ENCODE results near the gene EXO1.
"Not testable (repeated sequence)": the region's sequence is repeated elsewhere in the genome, so short reads cannot be mapped to it uniquely, and the experiment has no call there.

The EXO1 gene

DNA sequence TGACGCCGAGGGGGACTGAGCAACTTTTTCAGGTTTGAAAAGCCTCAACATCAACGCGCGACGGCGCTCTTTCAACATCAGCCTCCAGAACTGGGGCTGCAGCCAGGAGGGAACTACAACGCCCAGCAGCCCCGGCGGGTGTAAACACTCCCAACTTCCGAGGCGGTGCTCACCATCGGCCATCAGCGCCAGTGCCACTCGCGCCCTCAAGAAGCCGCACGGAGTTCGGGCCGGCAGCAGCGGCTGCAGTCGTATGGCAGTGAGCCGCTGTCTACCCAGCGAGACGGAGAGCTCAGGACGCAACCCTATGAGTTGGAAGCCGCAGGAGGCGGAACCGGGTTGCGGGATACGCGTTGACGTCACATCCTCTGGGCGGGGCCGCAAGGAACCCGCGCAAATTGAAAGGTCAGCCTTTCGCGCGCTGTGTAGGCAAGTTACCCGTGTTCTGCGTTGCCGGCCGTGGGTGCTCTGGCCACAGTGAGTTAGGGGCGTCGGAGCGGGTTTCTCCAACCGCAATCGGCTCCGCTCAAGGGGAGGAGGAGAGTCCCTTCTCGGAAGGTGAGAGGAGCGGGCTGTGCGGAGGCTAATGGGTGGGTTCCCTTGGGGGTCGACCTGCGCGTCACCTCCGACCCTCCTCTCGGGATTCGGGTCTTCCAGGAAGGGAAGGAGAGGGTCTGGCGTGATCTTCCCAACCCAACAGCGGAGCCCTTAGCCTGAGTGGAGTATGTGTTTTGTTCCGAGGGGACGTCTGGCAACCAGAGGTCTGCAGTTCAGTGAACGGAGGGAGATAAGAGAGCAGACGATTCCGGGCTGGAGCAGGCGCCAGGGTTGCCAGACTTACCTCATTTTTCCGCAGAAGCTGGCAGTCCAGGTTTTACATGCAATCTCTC, at the start of gene EXO1:
Gene EXO1 (plus strand): TSS at position 409 of the 890 bp plus-strand sequence. CDS start 2,222 bp downstream, outside the sequence.
- peak within 1 kb of the TSS; percentile 98 for H3K4me3 ChIP-seq (ENCODE audit: low read depth, low read length)

DNA sequence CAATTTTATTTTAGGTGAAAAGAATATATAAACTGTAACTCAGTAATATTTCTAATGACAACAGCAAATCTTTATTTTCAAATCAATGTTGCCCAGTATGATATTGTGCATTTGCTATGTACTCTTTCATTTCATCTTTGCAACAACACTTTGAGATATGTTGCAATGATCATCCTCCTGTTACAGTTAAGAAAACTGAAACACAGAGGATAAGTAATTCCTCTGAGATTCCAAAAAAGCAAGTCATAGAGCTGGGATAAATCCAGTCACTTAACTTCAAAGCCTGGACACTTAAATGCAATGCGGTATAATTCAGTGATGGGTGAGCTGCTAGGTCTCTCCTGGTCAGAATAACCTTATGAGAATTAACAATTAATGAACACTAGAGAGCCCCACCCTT, 48.6 kb upstream of the EXO1 start:
- H3K4me3 ChIP-seq (ENCODE audit: low read depth, low read length): no peak overlapping the region

DNA sequence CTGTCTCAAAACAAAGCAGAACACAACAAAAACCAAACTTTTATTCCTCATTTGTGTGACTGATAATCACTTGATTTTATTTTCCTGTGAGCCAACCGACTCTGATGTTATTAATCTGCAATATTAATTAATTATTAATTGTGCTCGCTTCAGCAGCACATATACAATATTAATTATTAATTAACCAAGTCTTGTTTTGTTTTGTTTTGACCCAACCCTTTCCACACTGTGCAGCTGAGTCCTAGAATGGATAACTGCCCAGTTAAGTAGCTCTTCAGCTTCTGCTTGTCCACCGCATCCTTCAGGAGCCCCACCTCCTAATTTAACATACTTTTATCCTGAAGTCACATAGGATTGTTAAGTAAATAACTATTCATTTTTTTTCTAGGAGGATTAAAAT, 47.4 kb upstream of the EXO1 start:
- H3K4me3 ChIP-seq (ENCODE audit: low read depth, low read length): no peak overlapping the region

DNA sequence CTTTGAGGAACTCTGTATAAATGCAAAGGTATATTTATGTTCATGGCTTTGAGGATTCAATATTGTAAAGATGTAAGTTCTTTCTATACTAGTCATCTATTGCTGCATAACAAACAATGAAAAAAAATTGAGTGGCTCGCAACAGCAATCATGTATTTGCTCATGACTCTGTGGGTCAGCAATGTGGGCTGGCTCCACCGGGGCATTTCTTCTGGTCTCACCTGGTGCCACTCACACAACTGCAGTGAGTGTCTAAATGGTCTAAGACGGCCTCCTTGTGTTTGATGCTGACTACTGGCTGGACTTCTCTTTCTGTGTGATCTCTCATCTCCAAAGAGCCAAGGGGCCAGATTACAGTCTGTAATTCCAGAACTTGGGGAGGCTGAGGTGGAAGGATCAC, 45.1 kb upstream of the EXO1 start:
- no peak overlapping the region for H3K4me3 ChIP-seq (ENCODE audit: low read depth, low read length)

DNA sequence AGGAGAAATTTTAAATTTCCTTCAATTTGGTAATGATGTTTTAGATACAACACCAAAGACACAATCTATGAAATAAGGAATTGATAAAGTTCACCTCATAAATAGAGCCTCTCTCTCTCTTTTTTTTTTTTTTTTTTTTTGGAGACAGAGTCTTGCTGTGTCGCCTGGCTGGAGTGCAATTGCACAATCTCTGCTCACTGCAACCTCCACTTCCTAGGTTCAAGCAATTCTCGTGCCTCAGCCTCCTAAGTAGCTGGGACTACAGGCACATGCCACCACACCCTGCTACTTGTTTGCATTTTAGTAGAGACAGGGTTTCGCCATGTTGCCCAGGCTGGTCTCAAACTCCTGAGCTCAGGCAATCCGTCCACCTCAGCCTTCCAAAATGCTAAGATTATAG, 43.3 kb upstream of the EXO1 start:
- H3K4me3 ChIP-seq (ENCODE audit: low read depth, low read length): not testable (repeated sequence)

DNA sequence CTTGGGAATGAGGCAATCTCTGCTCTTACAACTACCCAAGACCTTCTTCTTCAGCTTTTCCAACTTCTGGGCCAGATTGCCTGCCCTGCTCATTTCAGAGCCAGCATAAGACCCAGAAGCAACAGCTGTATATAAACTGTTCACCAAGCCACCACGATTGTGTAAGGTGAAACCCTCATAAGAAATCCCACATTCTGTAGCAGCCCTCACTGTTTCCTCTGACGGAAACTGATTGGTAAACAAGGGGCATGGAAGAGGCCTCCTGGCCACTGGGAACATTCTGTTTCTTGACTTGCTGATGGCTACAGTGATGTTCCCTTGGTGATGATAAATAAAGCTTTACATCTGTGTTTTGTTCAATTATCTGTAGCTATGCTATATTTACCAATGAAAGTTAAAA, 39.7 kb upstream of the EXO1 start:
- no peak overlapping the region for H3K4me3 ChIP-seq (ENCODE audit: low read depth, low read length)

DNA sequence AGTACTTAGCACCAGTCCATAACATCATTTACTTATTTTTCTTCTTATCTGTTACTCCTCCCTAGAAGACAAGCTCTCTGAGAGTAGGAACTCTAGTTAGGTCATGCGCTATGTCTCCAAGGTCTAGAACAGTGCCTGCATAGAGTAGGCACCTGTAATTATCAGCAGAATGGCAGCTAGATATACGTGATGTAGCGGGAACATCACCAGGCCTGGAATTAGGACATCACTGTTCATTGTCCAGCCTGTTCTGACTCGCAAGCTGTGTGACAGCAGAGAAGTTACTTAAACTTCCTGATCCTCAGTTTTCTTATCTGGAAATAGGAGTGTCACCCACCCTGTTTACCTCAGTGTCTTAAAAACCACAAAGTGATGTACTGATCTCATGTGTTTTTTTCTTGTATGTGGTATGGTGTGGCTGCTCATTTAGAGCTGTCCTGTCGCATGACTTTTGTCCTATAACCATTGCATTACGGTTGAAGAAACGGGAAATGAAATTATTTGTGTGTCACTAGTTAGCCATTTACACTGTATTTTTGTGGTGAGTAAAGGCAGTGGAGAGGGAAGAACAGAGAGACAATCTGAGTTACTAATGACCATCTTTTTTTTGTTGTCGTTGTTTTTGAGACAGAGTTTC, 37.1 kb upstream of the EXO1 start:
- no peak overlapping the region for H3K4me3 ChIP-seq (ENCODE audit: low read depth, low read length)

DNA sequence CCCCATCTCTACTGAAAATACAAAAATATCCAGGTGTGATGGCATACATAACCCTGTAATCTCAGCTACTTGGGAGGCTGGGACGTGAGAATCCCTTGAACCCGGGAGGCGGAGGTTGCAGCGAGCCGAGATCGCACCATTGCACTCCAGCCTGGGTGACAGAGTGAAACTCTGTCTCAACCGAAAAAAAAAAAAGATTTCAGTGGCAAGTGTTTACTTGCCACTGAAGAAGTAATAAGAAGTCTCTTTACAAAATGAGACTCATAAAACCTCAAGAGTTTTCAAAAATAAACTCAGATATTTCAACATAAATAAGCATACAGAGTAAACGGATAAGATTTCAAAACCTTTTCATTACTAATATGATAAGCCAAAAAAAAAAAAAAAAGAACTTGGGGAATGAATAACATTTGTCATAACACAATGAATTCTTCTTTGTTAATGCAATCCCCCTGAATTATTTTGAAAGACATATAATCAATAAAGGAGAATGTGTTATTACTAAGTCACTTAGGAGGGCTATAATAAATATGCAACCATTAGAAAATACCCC, 34.2 kb upstream of the EXO1 start:
- no peak overlapping the region for H3K4me3 ChIP-seq (ENCODE audit: low read depth, low read length)

DNA sequence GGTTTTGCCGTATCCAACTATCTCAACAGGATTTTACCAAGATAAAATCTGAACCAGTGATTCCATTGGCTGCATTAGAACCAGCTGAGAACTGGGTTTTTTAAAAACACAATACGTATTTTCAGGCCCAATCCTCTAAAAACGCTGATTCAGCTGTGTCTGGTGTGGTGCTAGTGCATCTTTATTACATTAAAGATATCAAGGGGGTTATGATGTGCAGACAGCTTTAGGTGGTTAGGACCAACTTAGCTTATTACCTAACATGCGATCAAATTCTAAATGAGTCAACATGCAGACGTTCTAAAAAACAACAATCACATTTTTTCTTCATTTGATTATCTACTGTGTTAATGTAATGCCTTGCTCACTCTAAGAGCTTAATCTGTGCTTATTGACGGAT, 32.0 kb upstream of the EXO1 start:
- H3K4me3 ChIP-seq (ENCODE audit: low read depth, low read length): no peak overlapping the region

DNA sequence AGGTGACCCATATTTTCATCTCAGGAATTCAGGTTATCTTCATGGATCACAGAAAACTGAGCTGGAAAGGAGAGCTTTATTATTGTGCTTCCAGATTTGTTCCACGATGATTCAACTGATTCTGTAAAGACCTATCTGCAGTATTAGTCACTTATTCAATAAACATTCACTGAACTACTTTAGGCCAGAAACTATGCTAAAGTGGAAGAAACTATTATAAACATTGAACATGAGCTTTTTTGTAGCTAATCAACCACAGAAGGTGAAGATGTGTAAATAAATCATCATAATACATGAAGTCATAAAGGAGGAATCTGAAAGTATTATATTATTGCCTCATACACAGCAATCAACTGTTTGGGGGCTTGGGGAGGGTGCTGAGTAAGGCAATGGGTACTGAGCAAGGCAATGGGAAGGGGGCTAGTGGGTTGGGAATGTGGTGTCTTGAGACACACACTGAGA, 30.6 kb upstream of the EXO1 start:
- no peak overlapping the region for H3K4me3 ChIP-seq (ENCODE audit: low read depth, low read length)

DNA sequence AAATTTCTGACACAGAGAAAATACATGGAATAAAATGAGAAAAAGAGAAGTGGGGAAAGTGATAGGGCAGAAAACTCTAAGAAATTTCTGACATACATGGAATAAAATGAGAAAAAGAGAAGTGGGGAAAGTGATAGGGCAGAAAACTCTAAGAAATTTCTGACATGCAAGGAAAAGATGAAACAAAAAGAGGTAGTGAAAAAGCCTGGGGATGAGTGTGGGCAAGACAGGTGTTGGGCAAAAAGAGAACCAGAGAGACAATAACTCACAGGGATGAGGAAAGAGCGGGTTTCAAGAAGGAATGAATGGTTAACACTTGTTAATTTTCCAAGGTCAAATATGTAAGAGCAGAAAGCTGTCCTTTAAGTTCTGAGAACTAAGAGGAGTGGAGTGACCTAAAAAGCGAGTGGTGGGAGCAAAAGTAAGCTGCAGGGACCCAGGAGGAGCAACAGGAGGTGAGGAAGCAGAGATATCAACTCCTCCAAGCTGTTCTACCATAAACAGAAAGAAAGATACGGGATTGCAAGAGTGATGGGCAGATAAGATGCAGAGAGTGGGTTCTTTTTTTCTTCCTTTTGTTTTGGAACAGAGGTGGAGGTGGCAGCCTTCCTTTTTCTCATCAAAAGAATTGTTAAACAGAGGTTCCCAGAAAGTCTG, 29.9 kb upstream of the EXO1 start:
- no peak overlapping the region for H3K4me3 ChIP-seq (ENCODE audit: low read depth, low read length)

DNA sequence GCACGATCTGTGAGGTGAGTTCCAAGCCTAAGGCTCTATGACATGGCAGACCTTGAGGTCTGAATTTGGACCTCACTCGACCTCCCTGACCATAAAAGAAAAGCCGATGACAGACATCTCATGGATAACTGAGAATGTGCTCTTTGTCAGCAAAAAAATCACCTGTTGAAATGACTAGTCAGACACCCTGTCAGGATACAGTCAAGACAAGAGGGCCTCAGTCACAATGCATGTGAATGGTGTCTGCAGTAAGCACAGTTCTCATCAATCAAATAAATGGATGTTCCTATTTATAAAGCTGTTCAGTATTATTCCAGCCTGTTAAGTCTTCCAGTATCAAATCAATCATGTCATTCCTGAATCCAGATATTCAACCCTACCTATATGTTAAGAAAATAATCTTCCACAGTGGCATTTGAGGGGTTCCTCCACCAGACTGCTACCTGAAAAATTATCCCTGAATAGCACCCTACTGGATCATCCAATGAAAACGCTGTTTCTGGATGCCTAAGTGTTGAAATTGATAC, 28.6 kb upstream of the EXO1 start:
- no peak overlapping the region for H3K4me3 ChIP-seq (ENCODE audit: low read depth, low read length)

DNA sequence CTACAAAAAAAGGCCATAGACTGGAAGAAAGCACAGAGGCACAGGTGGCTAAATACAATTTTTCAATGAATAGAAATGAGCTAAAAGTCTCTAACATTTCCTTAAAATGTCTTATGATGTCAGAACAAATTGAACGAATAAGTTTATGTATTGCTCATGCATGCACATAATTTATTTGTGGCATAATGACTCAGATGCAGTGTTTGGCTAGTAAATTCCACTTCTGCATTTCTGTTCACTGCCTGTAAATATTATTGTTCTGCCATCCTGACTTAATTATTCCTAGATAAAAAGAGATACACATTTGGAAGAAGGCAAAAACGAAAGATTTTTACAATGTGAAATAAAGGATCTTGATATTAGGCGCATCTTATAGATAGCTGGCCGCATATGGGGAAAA, 26.6 kb upstream of the EXO1 start:
- H3K4me3 ChIP-seq (ENCODE audit: low read depth, low read length): no peak overlapping the region

DNA sequence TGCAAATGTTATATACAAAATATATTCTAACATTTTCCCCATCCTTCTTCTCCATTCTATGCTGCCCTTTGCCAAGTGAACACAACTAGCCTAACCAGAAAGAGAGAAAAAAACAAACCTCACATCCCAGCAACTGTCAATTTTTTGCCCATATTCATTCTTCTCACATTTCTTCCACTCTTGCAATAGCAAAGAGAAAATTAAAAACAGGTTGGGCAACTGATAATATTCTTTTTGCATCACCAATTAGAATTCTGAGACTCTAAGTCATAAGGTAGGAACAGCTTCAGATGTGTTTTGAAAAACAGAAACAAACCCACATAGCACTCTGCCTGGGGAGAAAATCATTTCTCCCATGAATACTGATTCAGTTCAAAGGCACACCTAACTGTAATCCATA, 25.2 kb upstream of the EXO1 start:
- H3K4me3 ChIP-seq (ENCODE audit: low read depth, low read length): no peak overlapping the region

DNA sequence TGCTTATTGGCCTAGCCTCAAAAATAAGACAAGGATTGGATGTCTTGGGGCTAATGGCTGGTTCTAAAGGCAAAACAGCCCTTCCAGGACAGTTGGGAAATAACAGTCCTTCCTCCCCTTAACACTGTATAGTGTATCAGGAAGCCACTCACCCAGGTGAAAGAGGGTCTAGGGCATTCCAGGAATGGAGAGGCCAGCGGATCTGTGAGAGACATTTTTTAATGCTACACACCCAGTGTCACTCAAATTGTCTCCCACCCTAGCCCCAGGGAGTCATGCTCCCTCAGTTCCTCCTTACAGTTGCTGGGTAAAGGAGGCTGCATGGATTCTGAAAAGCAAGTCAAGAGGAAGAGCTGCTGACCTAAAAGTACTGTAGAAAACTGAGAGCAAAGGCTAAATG, 24.1 kb upstream of the EXO1 start:
- no peak overlapping the region for H3K4me3 ChIP-seq (ENCODE audit: low read depth, low read length)

DNA sequence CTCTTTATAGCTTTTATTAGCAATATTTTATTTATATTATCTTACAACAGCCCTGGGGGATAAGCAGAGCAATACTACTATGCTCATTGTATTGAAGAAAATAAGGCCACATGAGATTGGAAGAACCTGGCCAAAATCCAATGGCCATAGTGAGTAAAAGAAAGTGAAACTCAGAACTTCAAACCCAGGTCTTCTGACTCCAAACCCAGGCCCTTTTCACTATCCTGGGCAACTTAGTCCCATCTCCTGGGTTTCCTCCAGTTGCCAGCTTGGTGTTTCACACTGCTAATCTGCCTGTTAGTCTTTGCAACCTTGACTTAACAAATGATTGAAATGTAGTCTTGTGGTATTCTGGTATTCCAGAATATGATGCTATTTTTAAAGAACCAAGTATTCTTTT, 22.4 kb upstream of the EXO1 start:
- H3K4me3 ChIP-seq (ENCODE audit: low read depth, low read length): no peak overlapping the region

DNA sequence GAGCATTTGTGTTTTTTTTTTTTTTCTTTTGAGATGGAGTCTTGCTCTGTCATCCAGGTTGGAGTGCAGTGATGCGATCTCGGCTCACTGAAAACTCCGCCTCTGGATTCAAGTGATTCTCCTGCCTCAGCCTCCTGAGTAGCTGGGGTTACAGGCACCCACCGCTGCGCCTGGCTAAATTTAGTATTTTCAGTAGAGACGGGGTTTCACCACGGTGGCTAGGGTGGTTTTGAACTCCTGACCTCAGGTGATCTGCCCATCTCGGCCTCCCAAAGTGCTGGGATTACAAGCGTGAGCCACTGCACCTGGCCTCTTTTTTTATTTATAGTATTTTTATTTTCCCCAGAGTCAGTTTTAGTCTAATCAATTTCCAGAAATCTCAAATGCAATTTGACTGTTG, 21.4 kb upstream of the EXO1 start:
- H3K4me3 ChIP-seq (ENCODE audit: low read depth, low read length): not testable (repeated sequence)

DNA sequence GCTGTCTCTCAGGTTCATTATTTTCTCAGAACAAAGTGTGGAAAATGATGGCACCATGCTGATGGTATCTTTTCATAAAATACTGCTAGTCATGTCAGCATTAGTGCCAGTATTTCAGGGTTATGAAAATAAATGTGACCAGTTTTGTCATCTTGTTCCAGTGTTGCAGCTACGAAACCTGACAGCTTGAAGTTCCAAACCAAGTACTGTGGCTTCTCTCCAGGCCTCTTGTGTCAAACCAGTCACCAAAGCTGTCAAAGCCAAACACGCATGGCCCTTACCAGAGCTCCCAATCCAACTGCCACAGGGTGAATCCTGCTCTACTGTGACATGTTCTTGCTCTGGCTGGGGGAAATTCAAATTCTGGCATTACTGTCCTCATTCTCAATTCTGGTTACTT, 20.7 kb upstream of the EXO1 start:
- no peak overlapping the region for H3K4me3 ChIP-seq (ENCODE audit: low read depth, low read length)

DNA sequence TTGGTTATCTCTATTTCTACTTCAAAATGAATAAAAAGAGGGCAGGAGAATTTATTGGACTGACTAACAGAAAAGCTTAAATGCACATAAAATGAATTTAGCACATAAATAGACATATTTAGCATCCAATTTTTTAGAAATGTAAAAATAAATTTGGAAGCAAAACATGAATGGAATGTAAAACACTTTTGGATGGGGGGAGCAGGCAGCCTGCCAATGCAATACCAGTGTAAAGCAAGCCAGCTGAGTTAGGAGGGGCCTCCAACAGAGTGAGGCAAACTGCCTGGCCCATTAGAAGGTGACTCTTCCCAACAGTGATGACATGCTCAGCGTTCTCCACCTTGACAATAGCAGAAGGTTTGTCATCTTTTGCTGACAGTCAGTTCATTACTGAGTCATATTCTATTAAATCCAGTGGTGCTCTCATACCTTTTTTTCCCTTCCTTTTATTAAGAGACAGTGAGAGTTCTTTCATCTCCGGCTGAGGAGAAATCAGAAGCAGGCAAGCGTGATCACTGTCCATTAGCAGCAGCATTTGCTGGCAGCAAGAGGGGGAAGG, 19.5 kb upstream of the EXO1 start:
- H3K4me3 ChIP-seq (ENCODE audit: low read depth, low read length): no peak overlapping the region

DNA sequence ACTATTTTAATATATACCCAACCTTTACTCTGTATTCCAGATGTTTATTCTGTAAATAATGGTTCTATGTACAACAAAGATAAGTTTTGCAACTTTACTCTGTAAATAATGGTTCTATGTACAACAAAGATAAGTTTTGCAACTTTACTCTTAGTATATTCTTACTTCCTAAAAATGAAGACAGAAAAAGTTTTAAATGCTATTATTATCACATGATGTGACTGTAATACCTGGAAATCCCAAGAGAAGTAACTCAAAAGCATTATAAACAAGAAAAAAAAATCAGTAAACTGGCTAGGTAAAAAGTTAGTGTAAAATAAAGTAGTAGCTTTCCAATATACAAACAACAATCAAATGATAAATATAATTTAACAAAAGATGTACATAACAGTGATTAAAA, 18.5 kb upstream of the EXO1 start:
- no peak overlapping the region for H3K4me3 ChIP-seq (ENCODE audit: low read depth, low read length)

DNA sequence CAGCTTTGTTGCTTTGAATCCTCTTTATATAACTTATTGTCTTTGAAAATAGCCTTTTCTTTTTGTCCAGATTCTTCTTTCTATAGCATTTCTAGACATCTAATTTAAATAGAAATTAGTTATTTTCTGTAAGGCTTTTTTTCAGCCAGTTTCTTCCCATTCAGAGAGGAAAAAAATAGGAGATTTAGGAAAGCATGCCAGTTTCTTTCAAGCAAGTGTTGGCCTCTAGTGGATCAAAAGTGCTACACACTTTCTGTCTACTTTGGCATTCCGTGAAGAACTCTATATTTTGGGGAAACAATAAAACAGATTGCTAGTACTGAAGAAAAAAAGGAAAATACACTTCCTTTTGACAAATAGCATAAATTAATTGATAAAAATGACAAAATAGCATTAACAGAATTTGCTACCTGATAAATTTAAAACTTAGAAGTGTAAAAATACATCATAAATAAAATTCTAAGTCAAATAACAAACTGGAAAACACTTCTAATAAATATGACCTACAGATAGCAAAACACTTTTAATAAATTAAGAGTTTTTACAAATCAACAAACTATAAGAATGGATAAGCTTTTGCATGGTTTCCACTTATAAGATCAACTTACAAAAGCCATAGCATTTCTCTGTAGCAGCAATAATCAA, 13.1 kb upstream of the EXO1 start:
- no peak overlapping the region for H3K4me3 ChIP-seq (ENCODE audit: low read depth, low read length)

All from iPS-11a (cell line).